ENCODE results near the gene LRRFIP1.

LRRFIP1 gene

DNA sequence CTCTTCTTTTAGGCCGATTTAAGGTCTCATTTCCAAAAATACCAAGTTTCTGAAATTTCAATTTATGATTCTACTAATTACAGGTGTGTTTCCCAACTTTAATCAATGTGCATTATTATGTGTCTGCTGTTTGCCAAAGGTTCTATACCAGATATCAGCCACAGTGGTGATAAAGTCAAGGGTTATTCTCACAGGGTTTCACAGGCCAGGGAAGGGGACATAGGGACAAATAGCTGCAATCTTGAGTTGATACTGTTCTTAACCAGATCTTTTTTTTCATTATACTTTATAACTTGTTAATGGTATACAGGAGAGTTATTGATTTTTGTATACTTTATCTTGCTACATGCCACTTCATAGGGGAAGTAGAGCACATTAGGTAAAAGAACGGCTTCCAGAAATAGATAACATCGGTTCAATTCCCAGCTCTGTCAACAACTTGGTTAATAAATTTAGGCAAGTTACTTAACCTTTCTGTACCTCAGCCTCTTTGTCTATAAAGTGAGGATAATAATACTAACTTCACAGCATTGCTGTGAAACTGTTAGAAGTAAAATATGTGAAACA lies 200.1 kb downstream of the LRRFIP1 start:
- no peak for DNase-seq (ENCODE audit: low read depth in 2 of 2)
